ENCODE data around the gene BAG1.

BAG1 gene

GRCh38 chr9:33273266-33273971 is 8.9 kb upstream of the BAG1 start:
- DNase-seq = no peak

- DNase-seq = no peak
Measured at GRCh38 chr9:33272061-33272460, 7.6 kb upstream of the BAG1 start.

GRCh38 chr9:33270146-33270545 is 5.6 kb upstream of the BAG1 start:
- no peak for DNase-seq

GRCh38 chr9:33267151-33267767 is 2.8 kb upstream of the BAG1 start:
- DNase-seq = no peak

GRCh38 chr9:33265211-33265865 is 830 bp upstream of the BAG1 start:
- no peak for DNase-seq

- DNase-seq = no peak
Measured at GRCh38 chr9:33264003-33264472, 470 bp downstream of the BAG1 start.

- no peak for DNase-seq
Measured at GRCh38 chr9:33263131-33264002, 1.1 kb downstream of the BAG1 start.

GRCh38 chr9:33260372-33260771 is 4.1 kb downstream of the BAG1 start:
- DNase-seq = no peak

GRCh38 chr9:33257276-33257675 is 7.2 kb downstream of the BAG1 start:
- no peak for DNase-seq

GRCh38 chr9:33256236-33256635 is 8.3 kb downstream of the BAG1 start:
- no peak for DNase-seq

- no peak for DNase-seq
Measured at GRCh38 chr9:33255471-33255870, 9.0 kb downstream of the BAG1 start.

GRCh38 chr9:33255014-33255413 is 9.5 kb downstream of the BAG1 start:
- DNase-seq = no peak

- no peak for DNase-seq
Measured at GRCh38 chr9:33254211-33254610, 10.3 kb downstream of the BAG1 start.

GRCh38 chr9:33250458-33250995 is 14.0 kb downstream of the BAG1 start:
- DNase-seq = no peak

GRCh38 chr9:33249983-33250382 is 14.5 kb downstream of the BAG1 start:
- no peak for DNase-seq

- DNase-seq = no peak
Measured at GRCh38 chr9:33249087-33249658, 15.3 kb downstream of the BAG1 start.

GRCh38 chr9:33248606-33249005 is 15.9 kb downstream of the BAG1 start:
- no peak for DNase-seq

- no peak for DNase-seq
Measured at GRCh38 chr9:33246269-33246860, 18.1 kb downstream of the BAG1 start.

- DNase-seq = no peak
Measured at GRCh38 chr9:33245341-33245740, 19.2 kb downstream of the BAG1 start.

- DNase-seq = no peak
Measured at GRCh38 chr9:33244137-33244784, 20.2 kb downstream of the BAG1 start.

- DNase-seq = no peak
Measured at GRCh38 chr9:33242609-33243134, 21.8 kb downstream of the BAG1 start.
